CD4-positive, CD25-positive, alpha-beta regulatory T cell (primary cell): ENCODE results near the gene CADM2. TPM values are rescaled to one million over a fixed set of nuclear protein-coding genes. Genes with fewer than 3 reads are reported as not detected.

Experiments used
- ATAC-seq, 2 donors: fragments of 150-1000 bp; cut with Tn5 transposase; one replicate each; pipeline ENCODE4 v1.10.0; 2021; ENCODE audit warnings: low read depth in 2 of 2, moderate number of reproducible peaks in 2 of 2, moderate library complexity in 1 of 2
- DNase-seq, 3 donors: peaks; one replicate each; pipeline versions ENCODE4 v3.0.0 to v3.0.0-alpha.2; 2012 to 2022; ENCODE audit warnings: mixed read lengths in 1 of 3
- H3K27ac ChIP-seq: one replicate; pipeline ENCODE4 v1.7.0; 2013; ENCODE audit warnings: mild to moderate bottlenecking, low read length; ENCODE audit not compliant: insufficient read depth, poor library complexity, severe bottlenecking
- H3K27me3 ChIP-seq: one replicate; pipeline ENCODE4 v1.7.0; 2013; ENCODE audit warnings: low read length; ENCODE audit not compliant: control insufficient read depth, insufficient read depth
- H3K36me3 ChIP-seq: one replicate; pipeline ENCODE4 v1.7.0; 2013; ENCODE audit warnings: mild to moderate bottlenecking, low read length, moderate library complexity; ENCODE audit not compliant: control insufficient read depth, insufficient read depth
- H3K4me1 ChIP-seq: 2 replicates; pipeline ENCODE4 v1.7.0; 2013; ENCODE audit warnings: mild to moderate bottlenecking, low read length; ENCODE audit not compliant: insufficient read depth, control insufficient read depth, poor library complexity, severe bottlenecking
- H3K4me3 ChIP-seq: one replicate; pipeline ENCODE4 v1.7.0; 2013; ENCODE audit warnings: low read depth, mild to moderate bottlenecking, low read length, moderate library complexity
- H3K9me3 ChIP-seq, 2 experiments: 1 replicate in 1 of 2; 2 replicates in 1 of 2; pipeline ENCODE4 v1.7.0; 2013; ENCODE audit warnings: low read length in 2 of 2, mild to moderate bottlenecking in 1 of 2, moderate library complexity in 1 of 2; ENCODE audit not compliant: control insufficient read depth in 2 of 2
- H3K27ac Mint-ChIP-seq, 3 donors: one replicate each; pipeline ENCODE4 v1.8.0; 2020 to 2022; ENCODE audit warnings: mild to moderate bottlenecking in 3 of 3, mixed read lengths in 3 of 3, moderate library complexity in 2 of 3
- H3K27me3 Mint-ChIP-seq: one replicate; pipeline ENCODE4 v1.8.0; 2022; ENCODE audit warnings: mild to moderate bottlenecking, mixed read lengths
- H3K36me3 Mint-ChIP-seq: one replicate; pipeline ENCODE4 v1.8.0; 2020; ENCODE audit warnings: mixed read lengths
- H3K4me1 Mint-ChIP-seq, 4 donors: one replicate each; pipeline ENCODE4 v1.8.0; 2020 to 2022; ENCODE audit warnings: mixed read lengths in 4 of 4, mild to moderate bottlenecking in 1 of 4
- H3K4me3 Mint-ChIP-seq, 4 donors: one replicate each; pipeline ENCODE4 v1.8.0; 2020 to 2022; ENCODE audit warnings: mild to moderate bottlenecking in 4 of 4, mixed read lengths in 4 of 4, moderate library complexity in 3 of 4
- H3K9me3 Mint-ChIP-seq, 7 donors: one replicate each; pipeline ENCODE4 v1.8.0; 2020 to 2022; ENCODE audit warnings: mixed read lengths in 7 of 7, mild to moderate bottlenecking in 3 of 7, moderate library complexity in 2 of 7
- polyA plus RNA-seq, 4 donors: library from polyadenylated mRNA; unstranded; fragments of 300-500 nt; fragmentation: Illumina TruSeq; gene quantifications; one replicate each; pipeline ENCODE4 v1.2.3, GENCODE V29; 2021
- total RNA-seq: library from RNA; stranded (reverse); gene quantifications from one replicate; pipeline ENCODE4 v1.2.3, GENCODE V29; 2022

CADM2 gene
- total and polyA plus RNA-seq, 5 donors from 2014 or later: not detected

DNA sequence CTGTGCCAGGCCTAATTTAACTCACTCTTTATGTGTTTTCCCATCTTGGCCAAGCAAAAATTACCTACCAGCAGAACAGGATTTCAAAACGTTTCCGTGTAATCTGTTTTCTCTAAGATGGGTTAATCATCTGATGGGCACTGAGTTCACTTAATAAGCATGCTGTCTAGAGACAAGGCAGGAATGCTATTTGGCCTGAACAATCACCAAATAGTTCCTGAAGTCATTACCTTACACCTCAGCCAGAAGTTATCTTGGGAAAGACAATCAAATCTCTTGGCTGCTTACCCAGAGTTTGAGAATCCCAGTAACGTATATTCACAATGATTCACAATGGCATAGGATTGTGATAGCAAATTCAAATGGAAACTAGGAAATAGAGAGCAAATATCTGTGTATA, 779.1 kb downstream of the CADM2 start:
- no peak for DNase-seq
- H3K27ac ChIP-seq: no peak overlapping the region
- H3K4me3 ChIP-seq: no peak overlapping the region
- Mint-ChIP-seq H3K4me3 (no peak overlapping the region), H3K4me1 (peaks cover 0 to 6% (median 0%) of the 10 kb centered on the region in 4 donors), H3K27ac (no peak overlapping the region), H3K9me3 (peaks cover 2 to 34% (median 13%) of the 10 kb centered on the region in 7 donors), H3K36me3 (no peaks in the 10 kb centered on the region), H3K27me3 (no peaks in the 10 kb centered on the region)
- H3K4me1 ChIP-seq: no peaks in the 10 kb centered on the region
- peaks cover 0 to 5% of the 10 kb centered on the region in 2 experiments for H3K9me3 ChIP-seq
- ATAC-seq: no peak
- no peaks in the 10 kb centered on the region for H3K27me3 ChIP-seq
- no peaks in the 10 kb centered on the region for H3K36me3 ChIP-seq

- peaks cover 4 to 34% (median 11%) of the 10 kb centered on the region in 7 donors for H3K9me3 Mint-ChIP-seq
- DNase-seq: no peak
- H3K4me1 Mint-ChIP-seq: peaks cover 0 to 6% (median 0%) of the 10 kb centered on the region in 4 donors
- Histone ChIP-seq H3K4me1 (no peaks in the 10 kb centered on the region), H3K4me3 (no peak overlapping the region), H3K9me3 (no peaks in the 10 kb centered on the region), H3K27ac (no peak overlapping the region), H3K36me3 (no peaks in the 10 kb centered on the region), H3K27me3 (no peaks in the 10 kb centered on the region)
- H3K36me3 Mint-ChIP-seq: no peaks in the 10 kb centered on the region
- no peak overlapping the region for H3K4me3 Mint-ChIP-seq
- H3K27ac Mint-ChIP-seq: no peak overlapping the region
- H3K27me3 Mint-ChIP-seq: no peaks in the 10 kb centered on the region
- no peak for ATAC-seq
These were observed 781.8 kb downstream of the CADM2 start for GRCh38 chr3:85740561-85740960.

DNA sequence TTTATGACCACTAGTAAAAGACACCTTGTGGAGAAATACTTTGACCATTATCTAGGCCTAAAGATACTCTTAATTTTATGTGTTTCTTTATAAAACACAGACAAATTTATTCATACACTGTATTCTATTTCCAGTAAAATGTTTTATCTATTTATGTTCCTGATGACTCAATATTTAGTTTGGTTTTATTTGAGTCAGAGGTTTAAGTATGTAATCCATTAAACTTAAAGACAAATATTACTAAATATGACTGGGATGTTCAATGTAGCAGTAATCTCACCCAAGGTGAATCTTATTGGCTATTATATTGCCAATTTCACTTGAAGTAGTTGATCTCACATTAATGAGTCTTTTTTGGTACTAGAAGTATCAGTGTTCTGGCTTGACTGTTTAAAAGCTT, 799.7 kb downstream of the CADM2 start:
- no peaks in the 10 kb centered on the region for H3K27me3 ChIP-seq
- no peaks in the 10 kb centered on the region for H3K36me3 ChIP-seq
- Mint-ChIP-seq H3K9me3 (peaks cover 0 to 33% (median 7%) of the 10 kb centered on the region in 7 donors), H3K27ac (no peak overlapping the region), H3K4me1 (peaks cover 0 to 3% (median 0%) of the 10 kb centered on the region in 4 donors), H3K27me3 (no peaks in the 10 kb centered on the region), H3K4me3 (no peak overlapping the region), H3K36me3 (no peaks in the 10 kb centered on the region)
- DNase-seq: no peak
- ATAC-seq: no peak
- H3K9me3 ChIP-seq: peaks cover 5% of the 10 kb centered on the region in 2 experiments
- no peaks in the 10 kb centered on the region for H3K4me1 ChIP-seq
- H3K4me3 ChIP-seq: no peak overlapping the region
- no peak overlapping the region for H3K27ac ChIP-seq

DNA sequence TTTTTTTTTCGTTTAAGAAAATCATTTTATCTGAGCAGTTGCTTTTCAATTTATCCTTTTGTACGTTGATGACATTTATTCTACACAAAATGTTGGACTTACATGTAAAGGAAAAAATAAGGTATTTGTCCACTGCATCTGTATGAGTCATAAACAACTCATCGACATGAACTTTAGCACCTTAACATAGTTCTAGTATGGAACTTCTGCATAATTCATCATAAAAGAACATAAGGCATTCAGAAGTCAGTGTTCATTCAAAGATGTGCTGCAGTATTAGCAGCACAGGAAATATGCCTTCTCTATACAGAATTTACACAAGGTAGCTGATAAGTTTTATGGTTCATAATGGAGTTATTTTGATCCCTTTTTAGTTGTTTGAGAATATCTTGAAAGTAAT, 801.6 kb downstream of the CADM2 start:
- peaks cover 0 to 29% (median 10%) of the 10 kb centered on the region in 7 donors for H3K9me3 Mint-ChIP-seq
- DNase-seq: no peak

GRCh38 chr3:85780806-85781205, 822.0 kb downstream of the CADM2 start:
- Histone ChIP-seq H3K27me3 (no peaks in the 10 kb centered on the region), H3K27ac (no peak overlapping the region), H3K9me3 (peaks cover 0 to 9% of the 10 kb centered on the region in 2 experiments), H3K36me3 (no peaks in the 10 kb centered on the region), H3K4me1 (no peaks in the 10 kb centered on the region), H3K4me3 (no peak overlapping the region)
- ATAC-seq: no peak
- Mint-ChIP-seq H3K4me1 (no peaks in the 10 kb centered on the region), H3K27ac (no peak overlapping the region), H3K9me3 (peaks cover 4 to 36% (median 6%) of the 10 kb centered on the region in 7 donors), H3K27me3 (no peaks in the 10 kb centered on the region), H3K4me3 (no peak overlapping the region), H3K36me3 (no peaks in the 10 kb centered on the region)
- no peak for DNase-seq

More for the DNA sequence above, 801.6 kb downstream of the CADM2 start:
- no peaks in the 10 kb centered on the region for H3K4me1 ChIP-seq
- Mint-ChIP-seq H3K27me3 (no peaks in the 10 kb centered on the region), H3K27ac (no peak overlapping the region), H3K4me1 (peaks cover 0 to 3% (median 0%) of the 10 kb centered on the region in 4 donors), H3K36me3 (no peaks in the 10 kb centered on the region), H3K4me3 (no peak overlapping the region)
- ATAC-seq: no peak
- H3K27ac ChIP-seq: no peak overlapping the region
- H3K36me3 ChIP-seq: no peaks in the 10 kb centered on the region
- H3K27me3 ChIP-seq: no peaks in the 10 kb centered on the region
- peaks cover under 1 to 5% of the 10 kb centered on the region in 2 experiments for H3K9me3 ChIP-seq
- H3K4me3 ChIP-seq: no peak overlapping the region

DNA sequence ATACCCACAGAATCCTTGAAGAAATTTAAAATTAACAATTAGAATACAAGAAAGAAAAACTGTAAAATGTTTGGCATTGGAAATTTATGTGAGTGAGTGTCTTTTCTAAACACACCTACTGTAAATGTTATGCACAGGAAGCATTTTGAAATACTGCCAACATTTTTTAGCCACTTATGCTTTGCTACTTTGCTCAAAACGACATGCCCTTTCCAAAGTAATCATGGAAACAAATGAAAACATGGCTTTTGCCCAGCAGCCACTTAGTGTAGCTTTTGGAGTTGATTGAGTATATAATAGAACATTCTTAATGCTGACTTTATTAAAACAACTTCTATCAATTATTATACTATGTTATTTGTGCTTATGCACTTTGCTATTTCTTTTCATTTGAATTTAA, 823.0 kb downstream of the CADM2 start:
- ATAC-seq (no peak), DNase-seq (no peak)
- H3K9me3 Mint-ChIP-seq: peaks cover 4 to 36% (median 6%) of the 10 kb centered on the region in 7 donors
- no peaks in the 10 kb centered on the region for H3K4me1 Mint-ChIP-seq
- Histone ChIP-seq H3K27me3 (no peaks in the 10 kb centered on the region), H3K4me1 (no peaks in the 10 kb centered on the region), H3K36me3 (no peaks in the 10 kb centered on the region), H3K4me3 (no peak overlapping the region), H3K27ac (no peak overlapping the region), H3K9me3 (peaks cover 0 to 9% of the 10 kb centered on the region in 2 experiments)
- H3K27ac Mint-ChIP-seq: no peak overlapping the region
- H3K4me3 Mint-ChIP-seq: no peak overlapping the region
- H3K27me3 Mint-ChIP-seq: no peaks in the 10 kb centered on the region
- no peaks in the 10 kb centered on the region for H3K36me3 Mint-ChIP-seq

DNA sequence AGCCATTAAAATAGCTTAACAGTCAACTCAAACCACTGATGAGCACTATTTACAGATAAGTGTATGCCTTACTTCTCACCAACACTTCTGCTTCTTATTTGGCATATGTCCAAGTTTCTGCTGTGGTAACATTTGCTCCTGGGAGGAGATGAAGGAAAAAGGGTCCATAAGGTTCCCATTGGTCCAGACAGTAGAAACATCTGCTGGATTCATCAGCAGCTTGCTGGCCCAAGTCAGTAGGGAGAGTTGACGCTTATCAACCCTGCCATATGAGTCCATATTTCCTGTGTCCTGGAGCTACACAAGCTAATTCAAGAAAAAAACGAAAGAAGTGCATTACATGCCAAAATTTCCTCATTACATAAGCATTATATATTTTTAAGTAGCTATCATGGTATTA, 824.5 kb downstream of the CADM2 start:
- H3K27me3 Mint-ChIP-seq: no peaks in the 10 kb centered on the region
- H3K4me3 ChIP-seq: no peak overlapping the region
- no peaks in the 10 kb centered on the region for H3K27me3 ChIP-seq
- H3K36me3 ChIP-seq: no peaks in the 10 kb centered on the region
- H3K27ac Mint-ChIP-seq: no peak overlapping the region
- H3K9me3 ChIP-seq: peaks cover 0 to 9% of the 10 kb centered on the region in 2 experiments
- no peak overlapping the region for H3K27ac ChIP-seq
- H3K4me1 Mint-ChIP-seq: no peaks in the 10 kb centered on the region
- no peak for ATAC-seq
- no peak for DNase-seq
- H3K4me1 ChIP-seq: no peaks in the 10 kb centered on the region
- H3K4me3 Mint-ChIP-seq: no peak overlapping the region
- peaks cover 0 to 30% (median 6%) of the 10 kb centered on the region in 7 donors for H3K9me3 Mint-ChIP-seq
- H3K36me3 Mint-ChIP-seq: no peaks in the 10 kb centered on the region

DNA sequence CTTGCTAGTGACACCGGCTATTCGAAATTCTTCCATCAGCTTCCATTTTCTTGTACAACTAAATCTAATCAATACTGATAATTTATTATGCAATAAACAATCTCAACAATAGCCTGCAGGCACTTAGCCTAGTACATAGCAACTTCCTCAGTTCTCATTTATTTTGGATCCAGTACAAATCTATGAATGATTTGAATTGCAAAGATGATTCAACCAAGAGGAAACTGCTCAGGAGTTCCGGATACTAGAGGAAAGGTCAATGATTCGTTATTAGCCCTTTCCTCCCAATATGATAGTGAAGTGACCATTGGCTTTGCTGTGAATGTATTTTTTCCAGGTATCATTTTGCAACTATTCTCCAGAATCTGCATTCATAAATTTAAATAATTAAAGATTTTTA, 827.0 kb downstream of the CADM2 start:
- no peaks in the 10 kb centered on the region for H3K27me3 ChIP-seq
- DNase-seq (no peak), ATAC-seq (no peak)
- H3K36me3 ChIP-seq: no peaks in the 10 kb centered on the region
- H3K4me3 Mint-ChIP-seq: no peak overlapping the region
- H3K27me3 Mint-ChIP-seq: no peaks in the 10 kb centered on the region
- H3K4me3 ChIP-seq: no peak overlapping the region
- no peak overlapping the region for H3K27ac Mint-ChIP-seq
- H3K4me1 ChIP-seq: no peaks in the 10 kb centered on the region
- H3K4me1 Mint-ChIP-seq: no peaks in the 10 kb centered on the region
- no peaks in the 10 kb centered on the region for H3K36me3 Mint-ChIP-seq
- peaks cover 0 to 6% of the 10 kb centered on the region in 2 experiments for H3K9me3 ChIP-seq
- no peak overlapping the region for H3K27ac ChIP-seq
- peaks cover 0 to 18% (median 4%) of the 10 kb centered on the region in 7 donors for H3K9me3 Mint-ChIP-seq
